Measurements from ENCODE around the gene ORAI2.

Gene ORAI2

DNA sequence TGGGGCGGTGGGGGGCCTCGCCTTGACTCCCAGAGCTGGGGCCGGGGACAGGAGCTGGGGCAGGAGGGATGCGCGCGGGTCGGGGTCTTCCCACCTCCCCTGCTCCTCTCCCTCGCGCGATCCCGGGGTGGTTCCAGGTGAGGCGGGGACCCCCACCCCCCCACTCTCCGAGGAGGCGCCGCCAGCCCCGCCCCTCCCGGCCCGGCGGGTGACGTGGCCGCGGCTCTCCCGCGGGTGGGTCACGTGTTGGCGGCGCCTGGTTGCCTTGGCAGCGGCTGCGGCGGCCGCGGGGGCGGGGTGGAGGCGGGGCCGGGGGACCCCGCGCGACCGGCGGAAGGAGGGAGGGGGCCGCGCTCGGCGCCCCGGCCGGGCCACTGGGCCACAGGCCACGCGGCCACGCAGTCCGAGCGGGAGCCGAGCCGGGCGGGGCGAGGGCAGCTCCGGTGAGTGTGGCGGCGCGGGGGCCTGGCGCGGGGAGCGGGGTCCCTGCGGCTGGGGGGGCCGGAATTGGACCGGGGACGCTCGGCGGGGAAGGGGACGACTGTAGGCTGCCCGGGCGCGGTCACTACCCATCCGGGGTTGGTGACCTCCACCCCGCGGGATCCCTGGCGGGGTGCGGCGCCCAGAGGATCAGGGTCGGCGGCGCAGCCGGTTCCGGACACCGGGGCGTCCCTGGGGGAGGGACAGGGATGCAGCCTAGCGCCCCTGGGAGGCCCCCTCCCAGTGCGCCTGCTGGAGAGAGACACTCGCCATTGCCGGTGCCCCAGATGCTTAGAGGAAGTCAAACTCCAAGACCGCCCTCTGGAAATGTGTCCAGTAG is at the start of gene ORAI2:
ORAI2 (plus strand) TSS at position 357 of the 820 bp plus-strand sequence. CDS start 5,382 bp downstream, outside the sequence.
- no peak for DNase-seq (ENCODE audit: low read depth)
- peak within 1 kb of the TSS; percentile 76 for H3K4me3 ChIP-seq (ENCODE audit: control insufficient read depth, low read depth, low read length)
- TF ChIP-seq, protein P1, sequence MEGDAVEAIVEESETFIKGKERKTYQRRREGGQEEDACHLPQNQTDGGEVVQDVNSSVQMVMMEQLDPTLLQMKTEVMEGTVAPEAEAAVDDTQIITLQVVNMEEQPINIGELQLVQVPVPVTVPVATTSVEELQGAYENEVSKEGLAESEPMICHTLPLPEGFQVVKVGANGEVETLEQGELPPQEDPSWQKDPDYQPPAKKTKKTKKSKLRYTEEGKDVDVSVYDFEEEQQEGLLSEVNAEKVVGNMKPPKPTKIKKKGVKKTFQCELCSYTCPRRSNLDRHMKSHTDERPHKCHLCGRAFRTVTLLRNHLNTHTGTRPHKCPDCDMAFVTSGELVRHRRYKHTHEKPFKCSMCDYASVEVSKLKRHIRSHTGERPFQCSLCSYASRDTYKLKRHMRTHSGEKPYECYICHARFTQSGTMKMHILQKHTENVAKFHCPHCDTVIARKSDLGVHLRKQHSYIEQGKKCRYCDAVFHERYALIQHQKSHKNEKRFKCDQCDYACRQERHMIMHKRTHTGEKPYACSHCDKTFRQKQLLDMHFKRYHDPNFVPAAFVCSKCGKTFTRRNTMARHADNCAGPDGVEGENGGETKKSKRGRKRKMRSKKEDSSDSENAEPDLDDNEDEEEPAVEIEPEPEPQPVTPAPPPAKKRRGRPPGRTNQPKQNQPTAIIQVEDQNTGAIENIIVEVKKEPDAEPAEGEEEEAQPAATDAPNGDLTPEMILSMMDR (IDR thresholded peaks at IDR 0.05; ENCODE audit: control insufficient read depth, insufficient read depth, low read depth, low read length, missing control alignments), result no peak

DNA sequence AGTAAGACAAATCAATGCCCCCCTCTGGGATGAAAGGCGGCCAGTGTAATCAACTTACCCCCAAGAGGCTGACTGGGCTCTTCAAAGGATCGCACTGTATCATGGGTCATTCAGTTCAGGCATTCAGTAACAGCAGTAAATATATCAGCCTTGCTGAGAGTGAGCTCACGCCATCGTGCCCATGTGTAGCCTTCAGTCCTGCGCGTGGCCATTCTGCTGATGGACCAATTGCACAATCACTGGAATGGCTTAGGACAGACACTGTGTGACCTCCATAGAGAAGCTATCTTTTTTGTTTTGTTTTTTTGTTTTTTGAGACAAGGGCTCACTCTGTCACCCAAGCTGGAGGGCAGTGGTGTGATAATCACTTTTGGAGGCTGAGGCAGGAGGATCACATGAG is 46.3 kb upstream of the ORAI2 start:
- no peak for DNase-seq (ENCODE audit: low read depth)
- H3K4me3 ChIP-seq (ENCODE audit: control insufficient read depth, low read depth, low read length), result no peak overlapping the region
- TF ChIP-seq, protein P1 (IDR thresholded peaks at IDR 0.05; ENCODE audit: control insufficient read depth, insufficient read depth, low read depth, low read length, missing control alignments), result no peak

- TF ChIP-seq, protein P1 (IDR thresholded peaks at IDR 0.05; ENCODE audit: control insufficient read depth, insufficient read depth, low read depth, low read length, missing control alignments), result no peak
- DNase-seq (ENCODE audit: low read depth), result no peak
- H3K4me3 ChIP-seq (ENCODE audit: control insufficient read depth, low read depth, low read length), result no peak overlapping the region
Measured at GRCh38 chr7:102389810-102390209, 43.6 kb upstream of the ORAI2 start.

GRCh38 chr7:102390697-102391484 is 42.5 kb upstream of the ORAI2 start:
- TF ChIP-seq, protein P1 (IDR thresholded peaks at IDR 0.05; ENCODE audit: control insufficient read depth, insufficient read depth, low read depth, low read length, missing control alignments), result peak; percentile 94
- no peak overlapping the region for H3K4me3 ChIP-seq (ENCODE audit: control insufficient read depth, low read depth, low read length)
- no peak for DNase-seq (ENCODE audit: low read depth)

DNA sequence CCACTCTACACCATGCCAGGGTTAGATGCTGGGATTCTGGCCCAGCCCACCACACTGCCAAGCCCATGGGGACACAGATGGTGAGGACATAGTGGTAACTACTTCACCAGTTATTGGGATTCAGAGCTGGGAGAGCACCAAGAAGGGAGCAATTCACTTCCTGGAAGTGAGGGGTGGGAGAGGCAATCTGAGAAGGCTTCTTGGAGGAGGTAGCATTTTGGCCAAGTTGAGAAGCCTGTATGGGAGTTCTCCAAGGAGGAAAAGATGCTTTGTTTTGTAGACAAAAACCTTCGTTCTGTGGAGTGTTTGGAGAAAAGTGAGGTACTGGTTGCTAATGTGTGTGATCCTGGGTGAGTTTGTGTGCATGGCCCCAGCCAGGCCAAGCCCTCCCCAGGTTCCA is 41.0 kb upstream of the ORAI2 start:
- DNase-seq (ENCODE audit: low read depth), result no peak
- no peak overlapping the region for H3K4me3 ChIP-seq (ENCODE audit: control insufficient read depth, low read depth, low read length)
- TF ChIP-seq, protein P1 (IDR thresholded peaks at IDR 0.05; ENCODE audit: control insufficient read depth, insufficient read depth, low read depth, low read length, missing control alignments), result no peak

- no peak overlapping the region for H3K4me3 ChIP-seq (ENCODE audit: control insufficient read depth, low read depth, low read length)
- no peak for DNase-seq (ENCODE audit: low read depth)
- TF ChIP-seq, protein P1 (IDR thresholded peaks at IDR 0.05; ENCODE audit: control insufficient read depth, insufficient read depth, low read depth, low read length, missing control alignments), result no peak
Measured at GRCh38 chr7:102393467-102393866, 39.9 kb upstream of the ORAI2 start.
